ENCODE results near the gene KIF26B.

Gene KIF26B

DNA sequence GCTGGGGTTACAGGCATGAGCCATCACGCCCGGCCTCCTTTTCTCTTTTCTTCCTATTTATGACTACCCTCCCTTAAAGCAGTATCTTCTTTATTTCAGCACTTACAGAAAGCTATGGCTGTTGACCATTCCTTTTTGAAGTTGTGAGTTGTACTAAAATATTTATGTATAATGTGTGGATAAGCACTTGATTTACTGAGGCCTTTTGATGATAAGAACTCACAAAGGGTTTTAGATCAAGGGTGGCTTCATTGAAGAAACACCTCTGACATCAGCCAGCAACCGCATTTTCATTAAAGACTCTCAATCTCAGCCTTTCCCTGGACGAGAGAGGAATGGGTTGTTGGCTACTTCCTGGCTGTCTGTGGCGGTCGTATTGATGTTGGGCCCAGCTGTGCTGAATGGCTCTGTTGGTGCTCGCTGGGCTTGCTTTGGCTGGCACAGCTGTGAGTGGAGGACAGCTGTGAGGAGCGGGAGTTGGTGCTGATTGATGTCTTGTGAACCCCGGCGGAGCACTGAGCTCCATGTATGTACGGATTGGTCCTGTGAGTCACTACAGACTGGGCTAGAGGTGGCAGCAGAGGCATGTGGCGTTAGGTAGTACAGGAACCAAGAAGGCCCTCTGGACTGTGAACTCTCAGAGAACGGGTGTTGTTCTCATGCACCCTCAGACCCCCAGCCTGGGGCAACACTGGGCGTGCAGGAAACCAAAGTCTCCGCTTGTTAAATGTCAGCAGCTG lies 208.8 kb downstream of the KIF26B start:
- DNase-seq = no peak

DNA sequence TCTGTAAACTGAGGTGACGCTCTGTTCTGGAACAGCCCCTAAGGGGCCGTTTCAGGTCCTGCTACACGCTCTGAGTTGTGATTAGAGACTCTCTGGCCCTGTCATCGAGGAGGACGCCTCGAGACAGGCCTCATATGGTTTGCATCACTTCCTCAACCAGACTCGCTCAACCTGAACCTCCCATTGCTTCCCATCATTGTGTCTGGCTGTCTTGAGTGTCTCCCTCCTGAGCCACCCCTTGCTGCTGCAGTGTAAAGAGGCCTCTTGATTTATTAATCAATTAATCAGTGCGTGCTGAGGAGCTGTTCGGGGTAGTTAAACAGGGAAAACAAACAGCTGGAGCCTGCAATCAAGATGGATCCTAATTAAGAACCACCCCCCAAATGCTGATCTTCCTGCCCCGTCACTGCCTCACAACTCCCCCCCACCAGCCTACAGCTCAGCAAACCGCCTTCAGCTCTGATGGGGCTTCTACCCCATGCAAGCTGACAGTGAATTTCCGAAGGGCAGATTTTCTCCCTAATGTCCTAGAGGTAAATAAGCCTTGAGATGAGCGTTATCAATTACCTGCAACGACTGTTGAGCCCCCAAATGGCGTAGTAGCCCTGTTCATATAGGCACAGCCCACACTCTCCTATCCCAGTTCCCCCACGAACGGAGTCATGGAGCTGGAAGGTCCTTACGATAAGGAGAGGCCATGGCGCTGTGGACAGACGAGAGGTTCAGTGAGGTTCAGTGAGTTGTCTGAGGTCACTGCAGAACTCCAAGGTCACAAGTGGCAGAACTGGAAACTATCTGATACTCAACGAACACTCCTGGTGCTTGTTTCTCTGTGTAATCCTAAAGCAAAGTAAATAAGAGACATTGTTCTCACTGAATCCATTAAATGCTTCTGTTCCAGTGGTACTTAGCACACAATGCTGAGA lies 210.6 kb downstream of the KIF26B start:
- no peak for DNase-seq

DNA sequence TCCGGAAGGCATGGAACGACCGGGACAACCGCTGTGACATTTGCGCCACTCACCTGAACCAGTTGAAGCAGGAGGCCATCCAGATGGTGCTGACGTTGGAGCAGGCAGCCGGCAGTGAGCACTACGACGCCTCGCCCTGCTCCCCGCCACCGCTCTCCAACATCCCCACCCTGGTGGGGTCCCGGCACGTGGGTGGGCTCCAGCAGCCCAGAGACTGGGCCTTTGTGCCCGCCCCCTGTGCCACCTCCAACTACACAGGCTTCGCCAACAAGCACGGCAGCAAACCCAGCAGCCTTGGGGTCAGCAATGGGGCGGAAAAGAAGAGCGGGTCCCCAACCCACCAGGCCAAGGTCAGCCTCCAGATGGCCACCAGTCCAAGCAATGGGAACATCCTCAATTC lies 212.1 kb downstream of the KIF26B start:
- no peak for DNase-seq

DNA sequence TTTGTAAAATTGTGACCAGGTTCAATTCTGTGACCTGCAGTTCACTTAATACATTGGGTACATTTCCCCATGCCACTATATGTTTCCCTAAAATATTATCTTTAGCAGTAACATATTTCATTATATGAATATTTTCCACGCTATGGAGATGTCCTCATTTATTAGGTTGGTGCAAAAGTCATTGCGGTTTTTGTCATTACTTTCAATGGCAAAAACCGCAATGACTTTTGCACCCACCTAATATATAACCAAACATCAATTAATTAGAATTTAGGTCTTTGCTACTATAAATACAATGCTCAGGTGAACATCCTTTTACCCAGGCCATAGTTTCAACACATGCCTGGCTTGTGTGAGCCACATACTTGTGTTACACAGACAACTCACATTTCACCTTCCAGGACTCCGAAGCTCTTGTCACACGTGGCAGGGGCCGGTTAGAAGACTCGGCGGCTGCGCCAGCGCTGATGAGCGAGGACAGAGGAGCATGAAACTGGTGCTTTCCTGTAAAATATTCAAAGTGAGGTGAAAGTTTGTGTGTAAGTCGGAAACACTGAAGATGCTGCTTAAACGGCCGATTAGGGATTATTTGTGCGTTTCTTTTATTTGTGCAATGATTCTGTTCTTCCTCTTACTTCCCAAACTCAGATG lies 215.5 kb downstream of the KIF26B start:
- no peak for DNase-seq

DNA sequence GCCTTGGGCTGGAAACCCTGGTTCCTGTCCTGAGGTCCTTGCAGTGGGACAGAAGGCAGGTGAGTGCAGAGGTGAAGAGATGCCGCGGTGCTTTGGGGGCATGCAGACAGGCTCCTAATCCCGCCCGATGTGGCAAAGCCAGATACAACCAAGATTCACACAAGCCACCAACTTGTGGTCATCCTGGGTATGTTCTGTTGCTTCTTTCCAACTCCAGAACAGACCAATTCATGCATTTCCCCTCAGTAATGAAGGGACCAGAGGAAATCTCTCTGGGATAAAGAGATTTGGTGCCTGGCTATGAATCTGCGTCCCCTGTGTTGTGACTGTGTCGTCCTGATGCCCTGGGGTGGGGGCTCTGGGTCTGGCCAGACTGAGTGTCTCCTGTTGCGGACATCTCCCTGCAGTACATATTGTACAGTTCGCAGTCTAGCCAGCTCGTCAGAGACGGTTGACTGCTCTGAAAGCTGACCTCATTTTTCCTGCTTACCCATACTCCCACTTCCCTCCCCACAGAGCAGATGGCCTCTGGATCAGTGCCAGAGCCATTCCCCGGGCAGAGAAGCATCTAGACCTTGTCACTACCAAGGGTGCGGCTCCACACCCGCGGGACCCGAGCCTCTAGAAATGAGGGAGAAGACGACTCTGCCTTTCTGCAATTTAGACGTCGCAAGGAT lies 216.3 kb downstream of the KIF26B start:
- DNase-seq = no peak

DNA sequence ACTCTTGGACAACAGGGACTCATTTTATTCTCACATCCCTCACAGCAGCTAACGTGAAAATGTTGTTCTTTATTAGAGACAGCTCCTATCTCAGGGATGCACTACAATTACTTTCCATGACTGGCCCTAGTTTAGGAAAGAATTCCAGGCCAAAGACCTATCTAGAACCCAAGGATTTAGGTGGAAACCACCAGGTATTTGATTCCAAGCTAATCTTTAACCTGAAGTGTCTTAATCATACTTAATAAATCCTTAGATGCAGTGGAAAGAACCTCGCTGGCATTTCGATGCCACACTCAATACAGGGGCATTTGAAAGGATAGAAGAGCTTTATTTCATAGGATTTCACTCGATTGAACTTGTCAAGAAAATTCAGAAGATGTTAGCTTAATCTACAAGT lies 218.3 kb downstream of the KIF26B start:
- DNase-seq = no peak

DNA sequence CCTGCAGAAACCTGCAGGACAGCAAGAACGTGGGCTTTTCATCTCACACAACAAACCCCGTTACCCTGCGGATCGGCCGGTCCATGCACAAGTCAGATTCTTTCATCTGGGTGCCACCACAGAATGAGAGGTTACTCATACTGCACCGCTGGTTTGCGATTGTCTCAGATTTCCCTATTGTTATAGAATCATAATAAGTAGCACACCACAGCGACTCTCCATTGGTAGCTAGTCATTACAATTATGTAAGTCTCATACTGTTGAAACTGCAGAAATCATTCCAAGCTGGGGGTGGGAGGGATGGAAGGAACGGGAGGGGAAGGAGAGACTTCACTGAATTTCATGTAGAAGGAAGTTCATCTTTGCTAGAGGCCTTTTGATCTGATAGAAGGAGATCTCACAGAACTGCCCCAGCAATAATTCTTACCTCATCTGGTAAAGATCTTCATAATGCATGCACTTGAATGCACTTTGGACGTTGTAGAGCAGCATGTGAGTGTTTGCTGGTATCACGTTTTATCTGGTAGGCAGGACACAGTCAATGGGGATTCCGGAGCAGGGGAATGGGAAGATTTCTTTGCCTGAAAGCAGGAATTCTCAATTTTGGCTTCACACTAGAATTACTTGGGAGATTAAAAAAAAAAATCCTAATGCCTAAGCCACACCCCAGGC lies 221.1 kb downstream of the KIF26B start:
- no peak for DNase-seq

DNA sequence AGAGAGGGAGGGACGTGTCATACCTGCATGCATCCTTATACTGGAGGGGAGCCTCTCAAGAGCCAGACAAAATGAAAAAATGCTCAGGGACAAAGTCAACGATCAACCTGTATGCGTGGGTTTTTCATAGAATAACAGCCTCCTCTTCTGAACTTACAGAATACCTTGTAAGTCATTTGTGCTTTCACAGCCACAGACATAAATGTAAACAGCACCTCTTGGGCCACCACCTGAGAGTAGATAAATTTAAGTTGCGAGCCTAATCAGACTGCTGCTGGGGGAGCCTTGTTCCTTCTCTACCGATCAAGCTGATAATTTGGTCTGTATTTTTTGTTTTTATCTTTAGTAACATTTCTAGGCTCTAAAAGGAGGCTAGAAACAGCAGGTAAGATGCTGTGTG lies 223.1 kb downstream of the KIF26B start:
- no peak for DNase-seq

DNA sequence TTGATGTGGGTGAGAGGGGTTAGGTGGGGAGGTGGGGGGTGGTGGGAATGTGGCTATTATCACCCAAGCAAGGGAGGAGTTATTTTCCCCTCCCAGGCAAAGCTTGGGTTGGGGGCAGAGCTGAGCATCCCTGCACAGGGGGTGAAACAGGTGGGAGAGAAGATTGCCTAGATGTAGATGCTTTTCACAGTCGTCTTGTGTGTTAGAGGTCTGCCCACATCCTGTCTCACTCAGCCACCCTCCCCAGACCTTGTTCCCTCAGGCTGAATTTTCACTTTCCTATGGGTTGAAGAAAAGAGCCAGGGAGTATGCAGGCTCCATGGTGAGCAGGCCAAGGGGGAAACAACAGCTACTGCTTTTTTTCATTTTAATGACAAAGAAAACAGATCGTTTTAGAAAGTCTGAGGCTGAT lies 223.5 kb downstream of the KIF26B start:
- DNase-seq = peak; percentile 36

DNA sequence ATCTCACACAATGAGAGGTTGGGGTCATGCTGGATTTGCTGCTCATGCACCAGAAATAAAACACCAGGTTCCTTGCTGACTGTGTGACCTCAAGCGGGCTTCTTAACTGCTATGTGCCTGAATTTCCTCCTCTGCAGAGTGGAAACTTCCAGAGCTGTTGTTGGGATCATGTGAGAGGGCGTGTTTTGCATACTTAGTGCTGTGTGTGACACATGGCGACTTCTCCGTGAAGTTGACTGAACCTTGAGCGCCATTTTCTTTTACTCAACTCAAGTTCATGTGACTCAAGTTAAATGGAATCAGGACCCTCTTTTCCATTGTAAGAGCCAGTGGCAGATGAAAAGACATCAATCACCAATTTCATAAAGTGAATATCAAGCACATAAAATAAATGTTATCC lies 224.0 kb downstream of the KIF26B start:
- no peak for DNase-seq

DNA sequence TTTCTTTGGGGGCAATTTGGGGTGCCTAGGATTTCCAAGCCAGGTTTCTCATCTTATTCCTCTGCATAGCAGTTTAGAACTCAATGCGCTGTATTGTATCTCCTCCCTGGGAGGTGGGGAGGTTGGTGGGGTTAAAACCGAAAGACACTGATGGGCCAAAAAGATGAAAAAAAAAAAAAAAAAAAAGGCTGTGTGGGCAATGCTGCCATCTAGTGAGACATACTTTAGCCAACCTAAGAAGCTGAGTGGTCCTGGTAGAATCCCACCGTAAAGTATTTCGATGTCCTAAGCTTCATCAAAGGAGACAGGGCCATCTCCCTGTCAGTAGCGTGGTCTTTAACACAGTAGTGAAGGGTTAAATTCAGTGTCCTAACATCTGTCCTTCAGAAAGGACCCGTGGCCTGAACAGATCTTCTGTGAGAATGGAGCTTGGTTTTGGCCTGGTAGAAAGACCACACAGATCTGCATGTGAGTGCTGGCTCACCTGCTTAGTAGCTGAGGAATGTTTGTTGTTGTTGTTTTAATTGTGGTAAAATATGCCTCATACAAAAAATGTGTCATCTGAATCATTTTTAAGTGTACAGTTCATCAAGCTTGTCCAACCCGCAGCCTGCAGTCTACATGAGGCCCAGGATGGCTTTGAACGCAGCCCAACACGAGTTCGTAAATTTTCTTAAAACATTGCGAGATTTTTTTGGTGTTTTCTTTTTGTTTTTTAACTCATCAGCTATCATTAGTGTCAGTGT lies 226.2 kb downstream of the KIF26B start:
- DNase-seq = no peak

DNA sequence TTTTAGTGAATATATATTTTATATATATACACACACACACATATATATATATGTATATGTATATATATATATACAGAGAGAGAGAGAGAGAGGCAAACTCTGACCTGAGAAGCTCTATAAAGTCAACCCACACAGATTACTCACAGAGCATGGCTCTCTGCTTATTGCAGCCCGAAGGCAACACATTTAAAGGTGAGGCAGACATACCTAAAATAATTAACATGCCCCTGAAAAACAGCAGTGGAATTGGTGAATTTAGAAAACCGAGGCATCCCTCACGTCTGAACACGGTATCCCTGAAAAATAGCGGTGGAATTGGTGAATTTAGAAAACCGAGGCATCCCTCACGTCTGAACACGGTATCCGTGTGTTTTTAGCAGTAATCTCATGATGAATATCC lies 228.2 kb downstream of the KIF26B start:
- DNase-seq = no peak

DNA sequence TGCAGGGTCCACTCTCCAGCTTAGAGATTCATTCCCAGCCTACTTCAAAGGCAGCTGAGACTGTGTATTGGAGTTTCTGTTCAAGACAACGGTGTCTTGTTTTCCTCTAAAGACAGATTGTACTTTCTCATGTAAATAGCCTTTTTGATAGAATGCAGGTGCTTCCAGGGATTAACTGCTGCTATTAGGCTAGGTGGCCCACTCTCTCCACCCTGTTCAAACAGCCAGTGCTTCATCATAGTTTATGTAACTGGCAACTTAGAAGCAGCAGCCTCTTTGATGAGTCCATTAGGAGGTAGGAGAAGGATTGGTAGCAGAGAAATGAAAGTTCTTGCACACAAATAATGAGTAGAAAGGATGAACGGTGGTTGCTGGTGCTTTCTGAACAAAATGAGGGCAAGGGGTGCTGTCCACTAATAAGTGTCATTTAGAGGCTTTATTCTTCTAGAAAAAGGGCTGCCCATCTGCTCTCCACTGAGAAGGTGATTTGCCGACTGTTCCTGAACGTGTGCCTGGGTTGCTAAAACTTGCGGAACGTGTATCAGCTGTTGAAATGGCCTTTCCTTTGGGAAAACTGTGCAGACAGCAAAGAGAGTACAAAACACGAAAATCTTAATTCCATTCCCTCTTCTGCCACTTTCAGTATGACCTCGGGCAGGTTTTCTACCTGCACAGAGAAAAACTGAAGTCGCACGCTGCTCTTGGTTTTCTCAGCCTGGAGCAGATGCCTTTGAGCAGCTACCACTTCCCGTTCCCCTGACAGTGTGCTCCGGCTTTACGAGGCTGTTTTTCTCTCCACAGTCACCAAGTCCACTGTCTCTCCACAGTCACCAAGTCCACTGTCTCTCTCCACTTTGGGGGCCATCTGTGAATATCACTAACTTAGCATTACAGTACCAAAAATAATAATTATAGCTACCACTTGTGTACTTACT lies 228.9 kb downstream of the KIF26B start:
- no peak for DNase-seq

DNA sequence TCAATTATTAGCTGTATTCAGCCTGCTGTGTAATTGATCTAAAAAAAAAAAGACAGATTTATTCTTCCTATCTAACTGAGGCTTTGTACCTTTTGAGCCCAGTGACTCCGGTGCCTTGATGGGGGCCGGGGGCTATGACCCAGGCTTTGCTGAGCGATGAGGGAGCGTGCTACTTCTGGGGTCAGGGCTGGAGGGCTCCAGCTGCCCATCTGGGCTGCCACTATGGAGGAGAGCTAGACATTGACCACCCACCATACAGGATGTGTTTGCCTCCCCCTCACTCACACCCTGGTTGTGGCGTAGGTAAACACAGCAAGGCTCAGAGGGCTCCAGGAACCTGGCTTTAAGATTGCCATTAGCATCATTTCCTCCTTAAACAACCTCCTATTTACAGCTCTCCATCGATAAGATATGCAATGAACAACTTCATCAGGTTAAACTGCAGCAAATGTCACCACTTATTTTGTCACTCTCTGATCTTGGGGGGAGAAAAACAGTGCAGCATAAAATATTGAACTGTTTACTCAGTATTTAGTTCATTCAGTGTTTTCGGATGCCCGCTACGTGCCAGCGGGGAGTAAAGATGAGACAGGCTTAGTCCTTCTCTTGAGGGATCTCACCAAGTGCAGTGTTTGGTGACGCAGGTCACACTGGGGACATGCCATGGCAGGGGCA lies 231.6 kb downstream of the KIF26B start:
- DNase-seq = no peak

DNA sequence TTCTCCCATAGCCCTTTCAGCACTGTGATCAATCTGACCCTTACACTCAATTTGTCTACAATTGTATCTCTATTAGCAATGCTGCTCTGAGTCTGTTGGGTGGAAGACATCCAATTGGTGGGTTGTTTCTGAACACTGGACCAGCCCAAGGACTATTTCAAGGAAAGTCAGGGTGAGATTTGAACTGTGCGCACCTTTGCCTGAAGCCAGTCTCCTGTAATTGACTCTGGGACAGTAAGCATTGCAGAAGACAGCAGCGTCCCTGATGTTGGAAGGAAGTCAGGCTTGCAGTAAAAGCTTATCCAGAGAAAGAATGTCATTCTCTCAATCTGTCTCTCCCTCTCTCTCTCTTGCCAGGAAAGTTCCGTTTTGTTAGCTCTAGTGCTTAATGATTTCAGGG lies 233.9 kb downstream of the KIF26B start:
- DNase-seq = no peak

DNA sequence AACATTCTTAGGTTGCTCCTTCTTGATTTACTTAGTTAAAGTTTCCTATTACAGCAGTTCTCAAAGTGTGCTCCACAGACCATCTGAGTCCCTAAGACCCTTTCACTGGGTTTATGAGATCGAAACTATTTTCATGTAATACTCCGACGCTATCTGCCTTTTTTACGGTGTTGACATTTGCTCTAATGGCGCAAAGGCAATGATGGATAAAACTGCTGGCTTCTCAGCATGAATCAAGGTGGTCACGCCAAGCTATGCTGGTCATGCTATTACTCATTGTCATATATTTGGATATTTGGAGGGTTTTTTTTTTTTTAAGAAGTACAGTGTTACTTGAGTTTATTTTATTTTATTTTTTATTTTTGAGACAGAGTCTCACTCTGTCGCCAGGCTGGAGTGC lies 235.1 kb downstream of the KIF26B start:
- DNase-seq = no peak

DNA sequence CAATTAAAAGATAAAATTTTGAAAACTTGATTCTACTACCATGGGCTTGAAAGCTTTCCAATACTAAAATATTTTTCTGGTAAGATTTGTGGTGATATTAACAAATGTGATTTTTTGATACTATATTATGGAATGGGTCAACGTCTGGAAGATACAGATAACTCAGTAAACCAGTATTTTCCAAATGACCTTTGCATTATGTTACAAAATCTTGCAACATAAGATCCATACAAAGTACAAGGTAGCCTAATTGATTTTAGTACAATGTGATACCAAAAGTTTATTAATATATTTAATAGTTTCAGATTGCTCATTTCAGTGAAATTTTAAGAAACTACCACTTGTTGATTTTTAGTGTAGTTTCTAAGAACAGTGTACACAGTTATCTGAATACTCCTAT lies 236.2 kb downstream of the KIF26B start:
- no peak for DNase-seq

DNA sequence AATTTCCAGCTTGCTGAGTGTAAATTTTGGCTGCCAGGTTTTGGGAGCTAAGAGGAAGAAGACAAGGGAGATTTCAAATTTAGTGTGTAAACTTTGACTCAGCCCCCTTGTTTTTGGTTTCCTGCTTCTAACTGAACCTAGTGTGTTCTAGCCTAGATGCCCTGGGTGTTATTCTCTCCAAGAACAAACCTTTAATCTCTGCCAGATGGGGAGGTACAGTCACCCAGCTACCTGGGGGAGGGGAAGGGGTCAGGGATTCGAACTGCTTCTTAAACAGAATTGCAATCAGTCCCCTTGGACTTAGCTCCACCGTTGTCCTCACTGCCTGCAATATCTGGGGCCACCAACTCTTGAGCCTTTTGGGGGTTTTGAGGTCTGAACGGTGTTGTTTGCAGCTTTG lies 238.9 kb downstream of the KIF26B start:
- DNase-seq = no peak

DNA sequence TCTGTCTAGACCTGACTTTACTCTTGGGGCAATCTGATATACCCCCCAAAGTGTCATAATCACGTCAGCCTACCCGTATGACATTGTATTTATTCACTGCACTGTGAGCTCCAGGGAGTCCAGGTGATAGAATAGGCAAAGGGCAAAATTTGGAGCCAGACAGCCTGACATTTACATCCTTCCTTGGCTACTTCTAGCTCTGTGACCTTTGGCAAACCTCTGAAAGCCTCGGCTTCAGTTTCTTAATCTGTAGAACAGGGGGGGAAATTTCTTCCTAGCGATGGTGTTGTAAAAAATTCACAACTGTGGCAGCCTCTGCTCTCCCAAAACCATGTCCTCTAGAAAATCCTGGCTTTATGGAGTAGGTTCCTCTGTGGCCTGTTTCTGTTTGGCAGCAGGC lies 240.9 kb downstream of the KIF26B start:
- DNase-seq = no peak

DNA sequence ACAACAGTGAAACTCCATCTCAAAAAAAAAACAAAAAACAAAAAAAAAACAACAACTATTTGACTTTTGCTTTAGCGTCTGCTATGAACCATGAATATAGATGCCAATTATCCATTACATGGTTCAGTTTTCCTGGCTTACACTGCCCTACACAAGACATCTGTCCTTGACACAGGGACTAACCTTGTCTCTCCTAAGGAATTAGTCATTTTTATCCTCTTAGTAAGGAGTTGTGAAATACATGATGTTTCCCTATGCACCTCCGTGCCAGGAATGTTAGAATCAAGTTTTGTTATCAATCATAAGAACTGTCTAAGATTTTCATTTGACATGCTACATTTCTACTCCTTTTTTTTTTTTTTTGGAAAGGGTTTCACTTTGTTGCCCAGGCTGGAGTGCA lies 241.8 kb downstream of the KIF26B start:
- no peak for DNase-seq

Data from stimulated activated CD8-positive, alpha-beta memory T cell treated with anti-CD3 and anti-CD28 coated beads, Interleukin-4, amount 100 ng/mL, for 48 hours (primary cell).